GM12892 (cell line): ENCODE results near the gene HHIPL1.

Experiments used
- DNase-seq: peaks from one replicate; pipeline ENCODE4 v3.0.0; 2011; ENCODE audit not compliant: insufficient read length
- FAIRE-seq: peaks from 2 replicates; lab custom pipeline; 2011; peaks lifted over from hg19 to GRCh38; lab: Jason Lieb, UNC
- POLR2A ChIP-seq: IDR thresholded peaks from 2 replicates; pipeline ENCODE4 v1.6.1; 2011; ENCODE audit warnings: low read depth, low read length, control low read depth
- POLR2AphosphoS5 ChIP-seq: IDR thresholded peaks from 2 replicates; pipeline ENCODE4 v1.6.1; 2011; ENCODE audit warnings: low read depth, low read length, control low read depth
- TAF1 ChIP-seq: IDR thresholded peaks from 2 replicates; pipeline ENCODE4 v1.6.1; 2011; ENCODE audit warnings: low read depth, mild to moderate bottlenecking, control low read depth, low read length, borderline replicate concordance

The HHIPL1 gene

DNA sequence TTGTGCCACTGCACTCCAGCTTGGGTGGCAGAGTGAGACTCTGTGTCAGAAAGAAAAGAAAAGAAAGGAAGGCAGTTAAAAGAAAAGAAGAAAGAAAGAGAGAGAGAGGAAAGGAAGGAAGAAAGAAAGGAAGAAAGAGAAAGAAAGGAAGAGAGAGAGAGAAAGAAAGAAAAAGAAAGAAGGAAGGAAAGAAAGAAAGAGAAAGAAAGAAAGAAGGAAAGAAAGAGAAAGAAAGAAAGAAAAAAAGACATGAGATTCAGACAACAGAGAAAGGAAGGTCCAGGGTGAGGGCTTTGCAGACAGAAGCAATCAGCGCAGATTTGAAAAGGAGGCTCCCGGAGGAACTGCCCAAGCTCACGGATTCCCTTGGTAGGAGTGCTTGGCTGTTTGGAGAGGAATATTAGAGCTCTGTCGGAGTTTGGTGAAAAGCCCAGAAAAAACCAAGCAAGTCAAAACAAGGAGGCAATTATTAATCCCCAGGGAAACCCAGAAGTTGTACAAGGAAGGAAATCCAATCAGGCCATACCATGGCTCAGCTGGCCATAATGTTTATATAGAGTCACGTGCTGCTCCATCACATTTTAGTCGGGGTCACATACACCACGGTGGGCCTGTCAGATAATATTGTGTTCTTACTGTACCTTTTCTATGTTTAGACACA, 29.3 kb upstream of the HHIPL1 start:
- TF ChIP-seq POLR2A: no peak
- TF ChIP-seq TAF1: no peak
- no peak for TF ChIP-seq POLR2AphosphoS5
- DNase-seq (no peak), FAIRE-seq (no peak)

- no peak for DNase-seq
- no peak for FAIRE-seq
- TF ChIP-seq POLR2A: no peak
- no peak for TF ChIP-seq POLR2AphosphoS5
- no peak for TF ChIP-seq TAF1
Observed at GRCh38 chr14:99616832-99617800, 27.8 kb upstream of the HHIPL1 start.

DNA sequence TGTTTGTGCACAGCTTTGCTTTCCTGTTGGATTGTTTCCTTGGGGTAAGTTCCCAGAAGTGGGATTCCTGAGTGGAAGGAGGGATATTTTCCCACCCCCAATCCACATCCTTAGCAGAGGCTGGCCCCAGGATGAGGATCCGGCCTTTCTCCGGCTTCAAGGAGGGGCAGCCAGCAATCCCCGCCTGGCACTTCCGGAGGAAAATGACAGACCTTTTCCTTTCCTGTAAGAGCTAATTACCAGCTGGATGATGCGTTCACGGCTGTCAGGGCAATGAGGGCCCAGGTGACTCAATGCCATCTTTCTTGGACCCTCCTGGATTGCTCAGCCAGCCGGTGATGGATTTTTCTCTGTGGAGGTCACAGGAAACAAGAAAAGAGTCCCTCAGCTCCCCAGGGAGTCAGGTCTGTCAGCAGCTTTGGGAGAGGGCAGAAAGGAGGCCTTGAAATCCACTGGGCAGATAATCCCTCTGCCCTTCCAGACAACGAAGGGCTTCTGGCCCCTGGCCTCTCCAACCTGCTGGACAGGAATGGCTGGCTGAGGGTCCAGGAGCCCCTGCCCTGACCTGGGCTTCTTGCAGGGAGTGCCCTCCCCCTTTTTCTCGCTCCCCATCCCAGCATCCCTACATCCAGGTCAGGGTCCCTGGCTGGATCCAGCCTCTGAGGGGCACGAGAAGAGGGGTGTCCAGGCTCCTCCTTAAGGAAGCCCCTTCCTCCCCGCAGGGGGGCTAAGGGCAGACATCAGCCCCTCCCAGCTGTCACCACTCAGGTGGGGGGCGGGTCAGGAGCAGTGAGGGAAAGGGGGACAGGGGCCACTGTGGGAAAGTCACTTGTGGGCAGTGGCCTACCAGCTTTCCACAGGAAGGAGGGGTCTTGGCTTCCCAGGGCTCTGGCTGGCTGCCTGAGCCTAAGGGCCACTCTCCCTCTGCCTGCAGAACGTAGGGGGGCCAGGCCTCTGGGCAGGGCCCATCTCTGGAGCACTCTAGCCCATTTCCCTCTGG, 24.8 kb upstream of the HHIPL1 start:
- no peak for FAIRE-seq
- DNase-seq: no peak
- no peak for TF ChIP-seq POLR2AphosphoS5
- no peak for TF ChIP-seq POLR2A
- no peak for TF ChIP-seq TAF1

DNA sequence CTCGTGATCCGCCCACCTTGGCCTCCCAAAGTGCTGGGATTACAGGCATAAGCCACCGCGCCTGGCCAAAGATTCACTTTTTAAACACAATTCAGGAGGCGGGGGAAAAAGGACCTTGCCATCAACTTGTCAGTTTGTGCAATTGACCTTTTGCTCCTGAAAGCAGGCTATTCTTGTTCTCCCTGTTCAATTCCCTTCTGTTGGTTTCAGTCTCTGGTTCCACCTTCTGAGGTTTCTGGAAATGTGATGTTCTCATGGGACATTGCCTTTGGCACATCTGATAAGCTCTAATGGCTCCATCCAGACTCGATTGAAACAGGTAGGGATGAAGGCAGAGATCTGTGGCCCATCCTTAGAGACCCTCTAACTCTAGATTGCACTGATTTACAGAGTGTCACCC, 23.0 kb upstream of the HHIPL1 start:
- DNase-seq (no peak), FAIRE-seq (no peak)
- TF ChIP-seq POLR2AphosphoS5: no peak
- TF ChIP-seq TAF1: no peak
- no peak for TF ChIP-seq POLR2A

- TF ChIP-seq POLR2A (no peak), POLR2AphosphoS5 (no peak), TAF1 (no peak)
- no peak for FAIRE-seq
Observed at GRCh38 chr14:99624024-99624423, 20.9 kb upstream of the HHIPL1 start.

GRCh38 chr14:99624971-99625370, 20.0 kb upstream of the HHIPL1 start:
- TF ChIP-seq POLR2A (no peak), TAF1 (no peak), POLR2AphosphoS5 (no peak)
- no peak for DNase-seq
- FAIRE-seq: no peak

More at GRCh38 chr14:99624024-99624423, 20.9 kb upstream of the HHIPL1 start:
- no peak for DNase-seq

- FAIRE-seq (no peak), DNase-seq (no peak)
- TF ChIP-seq POLR2A: no peak
- no peak for TF ChIP-seq POLR2AphosphoS5
- no peak for TF ChIP-seq TAF1
Observed at GRCh38 chr14:99625476-99625875, 19.5 kb upstream of the HHIPL1 start.

DNA sequence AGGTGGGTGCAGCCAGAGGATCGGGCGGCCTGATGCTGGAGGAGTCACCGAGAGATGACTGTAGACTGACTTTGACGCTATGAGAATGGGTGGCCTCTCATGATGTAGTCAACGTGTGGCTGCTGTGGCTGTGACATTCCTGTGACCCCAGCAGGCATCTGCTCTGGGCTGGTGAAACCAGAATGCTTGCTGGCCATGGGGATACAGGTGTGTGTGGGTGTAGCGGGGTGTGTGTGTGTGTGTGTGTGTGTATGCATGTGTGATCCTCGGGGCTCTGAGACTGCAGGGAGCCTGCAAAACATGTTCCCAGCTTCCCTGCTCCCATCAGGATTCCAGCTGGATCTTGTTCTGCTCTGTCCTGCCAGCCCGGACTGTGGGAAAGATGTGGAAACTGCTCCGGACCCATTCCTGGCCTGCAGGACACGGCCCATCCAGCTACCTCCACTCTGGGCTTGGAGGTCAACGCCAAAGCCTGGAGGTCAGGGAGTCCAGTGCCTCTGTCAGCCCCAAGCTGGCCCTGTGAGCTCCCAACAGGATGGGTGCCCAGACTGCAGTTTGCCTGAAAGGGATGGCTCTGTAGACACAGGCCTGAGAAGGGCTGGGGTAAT, 18.8 kb upstream of the HHIPL1 start:
- no peak for TF ChIP-seq POLR2AphosphoS5
- no peak for TF ChIP-seq TAF1
- no peak for TF ChIP-seq POLR2A
- FAIRE-seq (no peak), DNase-seq (no peak)

DNA sequence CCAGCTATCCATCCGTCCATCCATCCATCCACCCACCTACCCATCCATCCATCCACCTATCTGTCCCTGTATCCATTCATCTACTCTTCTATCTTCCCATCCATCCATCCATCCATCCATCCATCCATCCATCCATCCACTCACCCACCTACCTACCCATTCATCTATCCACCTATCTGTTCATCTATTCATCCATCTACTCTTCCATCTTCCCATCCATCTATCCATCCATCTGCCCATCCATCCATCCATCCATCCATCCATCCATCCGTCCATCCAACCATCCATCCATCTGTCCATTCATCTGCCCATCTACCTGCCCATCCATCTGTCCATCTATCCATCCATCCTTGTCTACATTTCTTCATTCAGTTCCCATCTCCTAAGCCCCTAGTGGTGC, 17.8 kb upstream of the HHIPL1 start:
- no peak for FAIRE-seq
- no peak for TF ChIP-seq POLR2AphosphoS5
- TF ChIP-seq TAF1: no peak
- no peak for TF ChIP-seq POLR2A

GRCh38 chr14:99627510-99628381, 17.2 kb upstream of the HHIPL1 start:
- no peak for TF ChIP-seq POLR2A
- TF ChIP-seq POLR2AphosphoS5: no peak
- TF ChIP-seq TAF1: no peak
- FAIRE-seq (no peak), DNase-seq (no peak)

More for the DNA sequence above, 17.8 kb upstream of the HHIPL1 start:
- no peak for DNase-seq
